ENCODE results near the gene ACOT7. TPM values are rescaled to one million over a fixed set of nuclear protein-coding genes. Genes with fewer than 3 reads are reported as not detected.

The ACOT7 gene
- total and polyA plus RNA-seq, 10 donors = 10.6 to 31.5 (median 20.3) TPM

- intact Hi-C loops (cut with DNase I; ENCODE audit: low total_unique reads) = loop anchor here (5.0 kb wide), 1 partner anchor 96 kb away; no protein-coding TSS in a partner anchor
- Histone ChIP-seq H3K4me1 (peaks cover 4 to 29% (median 14%) of the 10 kb centered on the region in 6 donors), H3K36me3 (peaks cover 0 to 7% (median 5%) of the 10 kb centered on the region in 6 donors), H3K9me3 (no peaks in the 10 kb centered on the region), H3K4me3 (no peak overlapping the region), H3K27ac (no peak overlapping the region), H3K27me3 (replicated peaks in 1 of 7) (no peaks in the 10 kb centered on the region)
- DNase-seq = no peak
- WGBS, 5 donors = 78 to 83% (median 80%) methylated on average over 15 to 17 of the region's 17 CpGs
- TF ChIP-seq CTCF (IDR thresholded peaks at IDR 0.05 in 8 of 11, conservative IDR thresholded peaks at IDR 0.05 in 3 of 11) (peak; percentile 63 to 84 (median 78)), POLR2A (IDR thresholded peaks at IDR 0.05) (no peak), POLR2AphosphoS5 (IDR thresholded peaks at IDR 0.05) (peak in 1 of 3 donors; percentile 27)
Observed at GRCh38 chr1:6343506-6344405, 49.8 kb downstream of the ACOT7 start.

- Histone ChIP-seq H3K36me3 (peaks cover 0 to 14% (median 10%) of the 10 kb centered on the region in 6 donors), H3K27ac (no peak overlapping the region), H3K4me1 (peaks cover 0 to 15% (median 0%) of the 10 kb centered on the region in 6 donors), H3K4me3 (no peak overlapping the region), H3K9me3 (no peaks in the 10 kb centered on the region), H3K27me3 (replicated peaks in 1 of 7) (no peaks in the 10 kb centered on the region)
- intact Hi-C loops (cut with DNase I; ENCODE audit: low total_unique reads) = loop anchor here (5.0 kb wide), 1 partner anchor 95 kb away; no protein-coding TSS in a partner anchor
- WGBS, 5 donors = 51 to 68% (median 61%) methylated on average over 8 to 9 of the region's 9 CpGs
- TF ChIP-seq POLR2AphosphoS5 (IDR thresholded peaks at IDR 0.05) (no peak), CTCF (IDR thresholded peaks at IDR 0.05 in 8 of 11, conservative IDR thresholded peaks at IDR 0.05 in 3 of 11) (no peak), POLR2A (IDR thresholded peaks at IDR 0.05) (no peak)
- no peak for DNase-seq
Observed at GRCh38 chr1:6342056-6342455, 51.5 kb downstream of the ACOT7 start.

- 78 to 87% (median 85%) methylated on average over 6 to 7 of the region's 7 CpGs for WGBS, 5 donors
- TF ChIP-seq POLR2AphosphoS5 (IDR thresholded peaks at IDR 0.05) (no peak), POLR2A (IDR thresholded peaks at IDR 0.05) (no peak), CTCF (IDR thresholded peaks at IDR 0.05 in 8 of 11, conservative IDR thresholded peaks at IDR 0.05 in 3 of 11) (no peak)
- no peak for DNase-seq
- H3K9me3 ChIP-seq = no peaks in the 10 kb centered on the region
- peaks cover 0 to 20% (median 0%) of the 10 kb centered on the region in 6 donors for H3K4me1 ChIP-seq
- H3K27me3 ChIP-seq (replicated peaks in 1 of 7) = no peaks in the 10 kb centered on the region
- intact Hi-C loops (cut with DNase I; ENCODE audit: low total_unique reads) = no loop called here
- peaks cover 0 to 14% (median 10%) of the 10 kb centered on the region in 6 donors for H3K36me3 ChIP-seq
- H3K4me3 ChIP-seq = no peak overlapping the region
- no peak overlapping the region for H3K27ac ChIP-seq
Observed at GRCh38 chr1:6338695-6339094, 54.9 kb downstream of the ACOT7 start.
